Activated T-cell treated with anti-CD3 and anti-CD28 coated beads, Interleukin-2, amount 50 U/mL, for 48 hours (primary cell): Measurements from ENCODE around the gene OR10V1.
"Not testable (repeated sequence)": the region's sequence is repeated elsewhere in the genome, so short reads cannot be mapped to it uniquely, and the experiment has no call there.

Experiments used
- DNase-seq, 2 experiments: peaks; one replicate each; pipeline ENCODE4 v3.0.0-alpha.2; 2020

The OR10V1 gene

GRCh38 chr11:59708537-59708936, 5.1 kb downstream of the OR10V1 start:
- DNase-seq, result no peak

GRCh38 chr11:59707371-59707770, 6.3 kb downstream of the OR10V1 start:
- no peak for DNase-seq

DNA sequence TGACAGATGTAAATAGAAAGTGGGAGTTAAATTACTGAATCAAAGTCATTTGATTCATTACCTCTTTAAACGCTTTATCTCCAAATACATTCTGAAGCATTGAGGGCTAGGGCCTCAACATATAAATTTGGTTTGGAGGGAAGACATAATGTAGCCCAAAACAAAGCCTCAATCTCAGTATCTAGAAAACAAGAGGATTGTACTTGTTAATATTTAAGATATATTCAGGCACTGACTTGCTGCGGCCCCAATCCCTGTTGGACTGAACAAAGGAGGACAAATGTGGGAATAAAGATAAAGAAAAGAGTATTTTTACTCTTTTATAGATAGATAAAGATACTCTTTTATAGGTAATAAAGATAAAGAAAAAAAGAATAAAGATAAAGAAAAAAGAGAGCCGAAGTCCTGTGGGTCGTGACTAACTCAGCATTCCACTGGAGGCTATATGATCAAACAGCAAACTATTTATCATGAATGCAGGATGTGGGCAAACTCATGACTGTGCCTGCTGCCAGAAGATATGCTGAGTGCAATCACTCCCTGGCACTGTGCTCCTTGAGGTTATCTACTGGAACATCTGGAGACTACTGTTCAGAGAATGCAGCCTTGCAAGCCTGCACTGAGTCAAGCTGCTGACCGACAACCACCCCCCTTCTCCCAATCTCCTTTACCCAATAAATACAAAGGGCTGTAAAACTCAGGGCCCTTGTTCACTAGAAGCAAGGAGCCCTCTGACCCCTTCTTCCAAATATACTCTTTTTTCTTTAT, 6.9 kb downstream of the OR10V1 start:
- DNase-seq, result no peak

- DNase-seq, result no peak
These were observed 8.4 kb downstream of the OR10V1 start for GRCh38 chr11:59705294-59705693.

DNA sequence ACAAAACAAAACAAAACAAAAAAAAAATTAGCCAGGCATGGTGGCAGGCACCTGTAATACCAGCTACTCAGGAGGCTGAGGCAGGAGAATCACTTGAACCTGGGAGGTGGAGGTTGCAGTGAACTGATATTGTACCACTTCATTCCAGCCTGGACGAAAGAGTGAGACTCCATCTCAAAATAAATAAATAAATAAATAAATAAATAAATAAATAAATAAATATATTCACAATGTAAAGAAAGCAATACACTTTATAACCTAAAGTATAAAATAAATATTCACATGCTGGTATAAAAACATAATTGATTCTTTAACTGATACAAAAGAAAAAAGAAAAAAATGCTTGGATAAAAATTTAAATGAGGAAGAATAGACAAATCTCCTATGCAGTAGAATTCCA, 10.1 kb downstream of the OR10V1 start:
- DNase-seq, result not testable (repeated sequence)

DNA sequence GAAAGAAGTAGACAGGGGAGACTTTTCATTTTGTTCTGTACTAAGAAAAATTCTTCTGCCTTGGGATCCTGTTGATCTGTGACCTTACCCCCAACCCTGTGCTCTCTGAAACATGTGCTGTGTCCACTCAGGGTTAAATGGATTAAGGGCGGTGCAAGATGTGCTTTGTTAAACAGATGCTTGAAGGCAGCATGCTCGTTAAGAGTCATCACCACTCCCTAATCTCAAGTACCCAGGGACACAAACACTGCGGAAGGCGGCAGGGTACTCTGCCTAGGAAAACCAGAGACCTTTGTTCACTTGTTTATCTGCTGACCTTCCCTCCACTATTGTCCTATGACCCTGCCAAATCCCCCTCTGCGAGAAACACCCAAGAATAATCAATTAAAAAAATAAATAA, 13.5 kb downstream of the OR10V1 start:
- DNase-seq, result not testable (repeated sequence)

DNA sequence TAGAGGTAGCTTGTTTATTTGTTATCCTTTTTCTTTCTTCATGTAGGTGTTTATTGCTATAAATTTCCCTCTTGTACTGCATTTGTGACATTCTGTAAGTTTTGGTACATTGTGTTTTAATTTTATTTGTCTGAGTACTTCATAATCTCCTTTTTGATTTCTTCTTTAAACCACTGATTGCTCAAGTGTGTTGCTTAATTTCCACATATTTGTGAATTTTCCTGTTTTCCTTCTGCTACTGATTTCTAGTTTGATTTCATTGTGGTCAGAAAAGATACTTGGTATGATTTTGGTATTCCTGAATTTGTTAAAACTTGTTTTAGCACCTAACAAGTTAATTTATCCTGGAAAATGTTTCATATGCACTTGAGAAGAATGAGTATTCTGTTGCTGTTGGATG, 15.1 kb downstream of the OR10V1 start:
- DNase-seq, result no peak

GRCh38 chr11:59692915-59693314, 20.7 kb downstream of the OR10V1 start:
- DNase-seq, result no peak

- no peak for DNase-seq
These were observed 22.5 kb downstream of the OR10V1 start for GRCh38 chr11:59691156-59691555.

DNA sequence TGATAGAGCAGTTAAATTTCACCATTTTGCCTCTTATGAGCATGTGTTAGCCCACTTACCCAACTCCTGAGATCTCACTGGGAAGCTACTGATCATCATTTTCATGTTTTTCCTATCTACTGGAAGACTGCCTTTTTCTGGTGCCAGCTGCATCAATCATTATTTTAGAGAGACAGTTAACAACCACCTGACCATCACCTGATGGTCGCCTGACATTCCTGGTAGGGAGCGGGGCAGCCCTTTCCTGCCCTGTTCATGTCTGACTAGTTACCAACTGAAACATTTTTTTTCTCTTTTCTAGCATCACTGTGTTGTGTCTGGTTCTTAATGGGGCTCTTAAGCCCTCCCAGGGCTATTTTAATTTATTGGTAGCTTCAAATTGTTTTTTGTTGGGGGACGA, 24.6 kb downstream of the OR10V1 start:
- DNase-seq, result no peak

- DNase-seq, result not testable (repeated sequence)
These were observed 32.4 kb downstream of the OR10V1 start for GRCh38 chr11:59681260-59681725.

DNA sequence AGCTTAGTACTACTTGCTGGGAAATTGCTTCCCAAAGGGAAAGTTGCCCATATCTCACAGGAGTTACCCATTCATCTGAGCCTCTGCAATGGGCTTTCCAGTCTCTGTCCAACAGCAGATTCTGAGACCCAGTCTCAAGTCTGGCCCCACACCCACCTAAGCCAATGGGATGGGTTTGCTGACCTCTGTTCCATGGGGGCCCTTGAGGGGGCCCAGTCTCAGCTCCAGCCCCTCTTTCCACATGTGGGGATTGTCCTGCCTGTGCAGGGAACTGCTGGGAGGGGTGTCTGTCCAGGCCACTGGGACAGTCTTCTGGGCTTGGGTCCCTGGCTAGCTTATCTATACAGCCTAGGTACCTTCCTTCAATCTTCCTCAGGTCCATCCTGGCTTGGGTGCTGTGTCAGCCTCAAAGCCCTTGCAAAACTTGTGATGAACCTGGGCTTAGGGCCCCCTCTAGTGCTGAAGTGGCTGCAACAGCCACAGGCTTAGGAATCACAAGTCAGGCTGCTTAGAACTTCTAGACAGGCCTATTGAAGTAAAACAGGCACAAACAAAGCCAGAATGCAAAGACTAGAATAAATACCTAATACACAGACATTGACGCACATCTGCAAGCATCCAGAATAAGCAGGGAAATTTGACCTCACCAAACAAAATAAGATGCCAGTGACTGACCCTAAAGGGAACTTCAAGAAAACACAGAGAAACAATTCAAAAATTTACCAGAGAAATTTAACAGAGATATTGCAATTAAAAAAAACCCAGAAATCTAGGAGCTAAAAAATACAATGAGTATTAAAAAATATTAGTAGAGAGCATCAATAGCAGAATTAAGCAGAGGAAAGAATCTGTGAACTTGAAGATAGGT, 33.1 kb downstream of the OR10V1 start:
- DNase-seq, result peak; percentile 41 to 54

- DNase-seq, result no peak
These were observed 34.3 kb downstream of the OR10V1 start for GRCh38 chr11:59679347-59679746.

DNA sequence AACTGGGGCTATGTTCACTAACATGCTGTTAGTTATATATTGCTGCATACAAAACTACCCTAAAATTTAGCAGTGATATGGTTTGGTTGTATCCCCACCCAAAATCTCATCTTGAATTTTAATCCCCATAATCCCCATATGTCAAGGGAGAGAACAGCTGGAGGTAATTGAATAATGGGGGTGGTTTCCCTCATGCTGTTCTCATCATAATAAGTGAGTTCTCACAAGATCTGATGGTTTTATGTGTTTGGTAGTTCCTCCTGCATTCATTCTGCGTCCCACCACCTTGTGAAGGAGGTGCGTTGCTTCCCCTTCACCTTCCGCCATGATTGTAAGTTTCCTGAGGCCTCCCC, 34.9 kb downstream of the OR10V1 start:
- DNase-seq, result no peak

DNA sequence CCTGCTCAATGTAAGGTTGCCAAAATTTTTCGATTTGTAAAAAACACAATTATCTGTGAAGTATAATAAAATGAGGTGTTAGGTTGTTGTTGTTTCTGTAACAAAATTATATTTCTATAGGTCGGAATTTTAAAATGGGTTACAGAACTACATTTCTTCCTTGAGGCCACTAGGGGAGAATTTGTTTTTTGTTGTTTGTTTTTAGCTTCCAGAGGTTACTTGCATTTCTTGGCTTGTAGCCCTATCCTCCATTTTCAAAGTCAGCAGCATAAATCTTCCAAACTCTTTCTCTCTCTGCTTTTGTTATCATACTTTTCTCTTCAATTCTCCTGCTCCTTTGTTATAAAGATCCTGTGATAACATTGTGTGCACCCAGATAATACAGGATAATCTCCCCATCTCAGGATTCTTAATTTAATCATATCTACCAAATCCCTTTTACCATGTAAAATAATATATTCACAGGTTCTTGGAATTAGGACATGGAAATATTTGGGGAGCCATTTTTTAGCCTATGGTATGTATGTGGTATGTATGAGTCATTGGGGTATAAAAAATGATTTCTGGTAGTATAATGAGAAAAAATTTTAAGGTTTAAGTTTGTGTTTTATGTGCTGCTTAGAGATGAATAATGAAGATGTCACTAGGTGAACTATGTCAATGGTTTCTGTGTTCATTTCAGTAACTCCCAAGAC, 35.4 kb downstream of the OR10V1 start:
- no peak for DNase-seq

GRCh38 chr11:59676205-59676604, 37.4 kb downstream of the OR10V1 start:
- DNase-seq, result no peak

DNA sequence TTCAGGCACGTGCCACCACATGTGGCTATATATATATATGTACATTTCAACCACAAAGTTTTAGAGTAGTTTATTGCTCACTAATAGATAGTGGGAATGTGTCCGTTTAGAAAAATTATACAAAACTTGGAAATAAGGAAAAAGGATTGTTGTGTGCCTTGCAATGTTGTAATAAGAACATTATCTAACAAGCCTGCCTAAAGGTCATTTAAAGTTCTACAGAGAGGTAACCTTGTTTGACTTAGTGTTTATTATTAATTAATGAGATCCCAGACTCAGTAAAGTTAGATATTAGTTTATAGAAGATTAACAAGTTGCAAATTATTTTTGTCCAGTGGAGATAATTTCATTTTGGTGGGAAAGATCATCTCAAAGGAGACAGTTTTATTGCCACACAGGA, 39.4 kb downstream of the OR10V1 start:
- DNase-seq, result no peak

GRCh38 chr11:59673291-59673690, 40.4 kb downstream of the OR10V1 start:
- DNase-seq, result no peak

DNA sequence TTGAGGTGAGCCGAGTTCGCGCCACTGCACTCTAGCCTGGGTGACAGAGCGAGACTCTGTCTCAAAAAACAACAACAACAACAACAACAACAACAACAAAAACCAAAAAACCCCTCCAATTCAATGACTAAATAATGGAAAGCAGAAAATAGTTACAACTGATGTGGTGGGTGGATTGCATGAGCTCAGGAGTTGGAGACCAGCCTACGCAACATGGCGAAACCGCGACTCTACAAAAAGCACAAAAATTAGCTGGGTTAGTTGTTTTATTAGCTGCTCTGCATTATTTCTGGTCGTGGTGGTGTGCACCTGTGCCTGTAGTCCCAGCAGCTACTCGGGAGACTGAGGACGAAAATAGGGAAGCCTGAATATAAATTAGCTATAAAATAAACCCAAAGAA, 42.2 kb downstream of the OR10V1 start:
- no peak for DNase-seq

DNA sequence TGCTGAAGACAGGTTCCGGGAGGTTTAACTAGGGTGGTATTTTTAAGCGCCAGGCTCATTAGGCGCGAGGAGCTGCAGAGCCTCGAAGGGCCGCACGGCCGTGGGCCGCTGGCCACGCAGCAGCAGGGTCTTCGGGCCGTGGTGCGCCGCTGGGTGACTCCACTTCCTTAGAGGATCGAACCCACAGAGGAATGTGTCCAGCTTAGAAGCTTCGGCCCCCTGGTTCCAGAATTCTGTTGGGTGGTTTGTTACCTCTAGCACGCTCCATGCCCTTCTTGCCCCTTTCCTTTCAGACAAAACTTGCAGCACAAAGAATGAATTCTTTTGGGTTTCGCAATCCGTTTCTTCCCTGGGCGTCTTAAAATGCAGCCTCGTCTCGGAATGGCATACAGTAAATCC, 44.0 kb downstream of the OR10V1 start:
- DNase-seq, result no peak

GRCh38 chr11:59668950-59669610, 44.6 kb downstream of the OR10V1 start, which contains the start of gene PATL1:
Gene PATL1 (minus strand): TSS chr11:59669037. CDS start chr11:59668895, 142 bp downstream.
- DNase-seq, result peak; percentile 96 to 98

DNA sequence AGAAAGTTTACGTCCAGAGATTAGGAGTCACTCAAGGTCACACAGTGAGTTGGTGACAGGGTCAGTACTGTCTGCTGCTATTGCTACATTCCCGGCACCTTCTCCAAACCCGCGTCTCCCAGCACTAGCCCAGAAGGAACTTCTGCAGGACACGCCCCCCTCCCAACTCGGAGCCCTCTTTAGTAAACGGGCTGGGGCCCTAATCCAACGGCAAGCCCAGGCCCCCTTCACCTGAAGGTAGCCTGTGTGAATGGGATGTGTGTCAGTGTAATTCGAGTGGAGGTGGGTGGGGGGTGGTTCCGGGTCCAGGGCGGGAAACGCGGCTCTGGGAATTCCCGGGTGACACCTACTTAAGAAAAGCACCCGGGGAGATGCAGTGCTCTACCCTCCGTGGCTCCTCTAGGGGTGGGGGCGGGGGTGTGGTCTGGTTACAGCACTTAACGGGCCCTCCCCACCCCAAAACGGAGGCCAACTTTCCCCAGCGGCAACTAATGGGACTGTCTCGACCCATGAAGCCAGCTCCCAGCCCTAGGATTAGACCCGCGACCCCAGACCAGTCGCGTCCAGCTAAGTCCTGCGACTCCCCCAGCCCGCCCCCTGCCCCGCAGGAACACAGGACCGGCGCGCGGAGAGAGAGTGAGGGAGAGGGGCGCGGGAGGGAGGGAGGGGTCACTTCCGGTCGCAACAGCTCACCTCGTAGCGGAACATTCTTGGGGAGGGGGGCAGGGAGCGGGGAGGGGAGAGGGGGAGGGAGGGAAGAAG, 45.3 kb downstream of the OR10V1 start:
- peak; percentile 74 to 77 for DNase-seq
